ENCODE results near the gene SCN5A. TPM values are rescaled to one million over a fixed set of nuclear protein-coding genes. Genes with fewer than 3 reads are reported as not detected.

SCN5A gene
- total RNA-seq, 1 experiment from 2014 or later = 11.5 TPM

GRCh38 chr3:38608961-38609360 lies 40.5 kb downstream of the SCN5A start:
- no peaks in the 10 kb centered on the region for H3K9me3 ChIP-seq (ENCODE audit: control insufficient read depth in 1 of 2, insufficient read depth in 1 of 2, low read depth in 1 of 2, low read length in 2 of 2)
- TF ChIP-seq YY1 (IDR thresholded peaks at IDR 0.05; ENCODE audit: extremely low read depth, insufficient replicate concordance, low read depth, low read length) (no peak), EZH2 (IDR thresholded peaks at IDR 0.05) (no peak), CBX3 (IDR thresholded peaks at IDR 0.05; ENCODE audit: low read depth) (no peak), RAD21 (IDR thresholded peaks at IDR 0.05; ENCODE audit: low read depth) (no peak), EGR1 (IDR thresholded peaks at IDR 0.05; ENCODE audit: low read depth) (no peak), SRF (IDR thresholded peaks at IDR 0.05; ENCODE audit: low read depth) (no peak), SIN3A (IDR thresholded peaks at IDR 0.05; ENCODE audit: low read depth) (no peak), ZFX (IDR thresholded peaks at IDR 0.05) (no peak), POLR2A (IDR thresholded peaks at IDR 0.05; ENCODE audit: borderline replicate concordance, extremely low read depth, insufficient read depth, insufficient read length) (no peak), EZH2phosphoT487 (IDR thresholded peaks at IDR 0.05; ENCODE audit: borderline replicate concordance) (no peak), ATF3 (IDR thresholded peaks at IDR 0.05) (no peak), ZNF274 (IDR thresholded peaks at IDR 0.05; ENCODE audit: low read depth, low read length) (no peak), SP1 (IDR thresholded peaks at IDR 0.05; ENCODE audit: low read depth) (no peak), POLR2AphosphoS5 (IDR thresholded peaks at IDR 0.05; ENCODE audit: low read depth, low read length) (no peak), FOSL1 (IDR thresholded peaks at IDR 0.05; ENCODE audit: low read depth) (no peak), CEBPB (IDR thresholded peaks at IDR 0.05; ENCODE audit: low read depth) (no peak)
- no peak overlapping the region for H3K4me3 ChIP-seq (replicated peaks in 1 of 2; ENCODE audit: low read depth in 1 of 2, low read length in 2 of 2)
- no peaks in the 10 kb centered on the region for H3K79me2 ChIP-seq (ENCODE audit: insufficient read depth, low read length)
- no peaks in the 10 kb centered on the region for H3K36me3 ChIP-seq (ENCODE audit: control insufficient read depth in 1 of 2, insufficient read depth in 2 of 2, low read length in 2 of 2)
- DNase-seq (ENCODE audit: low read depth, low spot score) = no peak
- no peak for ATAC-seq
- ChIA-PET POLR2A (no interaction called here), CTCF (no interaction called here), RAD21 (ENCODE audit: low non-redundant PET in 1 of 2, low total read pairs in 2 of 2, uncharacterized antibody in 2 of 2, unreplicated experiment in 2 of 2) (no interaction called here)
- no peak overlapping the region for H2AFZ ChIP-seq (ENCODE audit: low read depth, low read length, poor library complexity, severe bottlenecking)
- H3K9ac ChIP-seq (ENCODE audit: low read length) = no peak overlapping the region
- H3K27ac ChIP-seq (ENCODE audit: low read depth, low read length) = no peak overlapping the region
- no peaks in the 10 kb centered on the region for H3K9me2 ChIP-seq (ENCODE audit: insufficient read depth)
- no peaks in the 10 kb centered on the region for H4K20me1 ChIP-seq (ENCODE audit: insufficient read depth)
- H3K4me2 ChIP-seq (ENCODE audit: low read length) = no peak overlapping the region
- no TSS peak for BruUV-seq (replicated peaks)
- H3K4me1 ChIP-seq (ENCODE audit: control insufficient read depth in 1 of 2, insufficient read depth in 2 of 2, low read length in 2 of 2) = no peaks in the 10 kb centered on the region
- H3K27me3 ChIP-seq (ENCODE audit: insufficient read depth, low read length) = no peaks in the 10 kb centered on the region
- intact Hi-C loops (cut with micrococcal nuclease) = no loop called here
